Fibroblast of skin of right quadriceps (primary cell): ENCODE data around the gene ATP8B3.
A peak's percentile ranks its signal among the peaks of the same experiment; 100 is the strongest.

Experiments
- DNase-seq: peaks from one replicate; pipeline ENCODE4 v3.0.0-alpha.2; 2013

Gene ATP8B3

GRCh38 chr19:1754636-1755466 lies 57.2 kb downstream of the ATP8B3 start:
- DNase-seq, result no peak

DNA sequence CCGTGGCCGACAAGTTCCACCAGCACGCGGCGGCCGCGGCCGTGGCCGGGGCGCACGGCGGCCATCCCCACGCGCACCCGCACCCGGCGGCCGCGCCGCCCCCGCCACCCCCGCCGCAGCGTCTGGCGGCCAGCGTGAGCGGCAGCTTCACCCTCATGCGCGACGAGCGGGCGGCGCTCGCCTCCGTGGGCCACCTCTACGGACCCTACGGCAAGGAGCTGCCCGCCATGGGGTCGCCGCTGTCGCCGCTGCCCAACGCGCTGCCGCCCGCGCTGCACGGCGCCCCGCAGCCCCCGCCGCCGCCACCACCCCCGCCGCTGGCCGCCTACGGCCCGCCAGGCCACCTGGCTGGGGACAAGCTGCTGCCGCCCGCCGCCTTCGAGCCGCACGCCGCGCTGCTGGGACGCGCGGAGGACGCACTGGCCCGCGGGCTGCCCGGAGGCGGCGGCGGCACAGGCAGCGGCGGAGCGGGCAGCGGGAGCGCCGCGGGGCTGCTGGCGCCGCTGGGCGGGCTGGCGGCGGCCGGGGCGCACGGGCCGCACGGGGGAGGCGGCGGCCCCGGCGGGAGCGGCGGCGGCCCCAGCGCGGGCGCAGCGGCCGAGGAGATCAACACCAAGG lies 57.9 kb downstream of the ATP8B3 start:
- no peak for DNase-seq

DNA sequence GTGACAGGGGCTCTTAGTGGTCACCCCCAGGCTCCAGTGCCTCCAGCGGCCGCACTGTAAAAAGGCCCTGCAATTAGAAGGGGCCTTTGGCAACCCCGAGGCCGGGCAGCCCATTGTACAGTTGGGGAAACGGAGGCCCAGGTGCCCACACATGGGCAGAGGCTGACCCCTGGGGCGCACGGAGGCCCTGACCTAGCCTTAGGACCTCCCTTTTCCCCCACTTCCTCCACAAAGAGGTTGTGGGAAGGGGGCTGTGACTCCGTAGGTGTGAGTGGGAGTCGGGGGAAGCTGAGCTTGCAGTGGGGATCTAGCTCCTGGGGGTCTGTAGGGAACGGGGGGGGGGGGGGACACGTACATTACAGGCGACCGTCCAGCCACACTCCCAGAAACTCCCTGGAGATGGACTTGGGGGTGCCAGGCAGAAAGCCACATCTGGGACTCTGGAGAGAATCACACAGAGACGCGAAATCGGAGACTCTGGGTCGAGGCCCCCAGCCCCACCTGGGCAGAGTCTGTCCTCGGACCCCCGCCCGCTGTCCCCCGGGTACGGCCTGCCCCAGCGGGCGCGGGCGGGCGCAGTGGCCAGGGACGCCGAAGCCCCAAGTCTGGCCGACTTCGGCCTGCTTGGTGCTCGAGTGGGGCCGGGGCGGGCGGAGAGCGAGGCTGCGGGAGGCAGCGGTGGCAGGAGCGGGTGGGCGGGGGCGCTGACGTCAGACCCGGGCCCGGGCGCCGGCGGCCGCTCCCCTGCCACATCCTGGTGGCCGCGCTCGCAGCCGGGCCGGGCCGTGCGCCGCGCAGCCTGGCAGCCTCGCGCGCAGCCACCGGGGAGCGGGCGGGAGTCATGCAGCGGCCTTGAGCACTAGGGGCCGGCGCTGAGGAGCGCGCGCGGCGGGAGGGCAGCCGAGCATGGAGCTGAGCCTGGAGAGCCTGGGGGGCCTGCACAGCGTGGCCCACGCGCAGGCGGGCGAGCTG lies 59.0 kb downstream of the ATP8B3 start, which contains the start of gene ONECUT3:
TSS of gene ONECUT3 (plus strand) at position 750 of the 972 bp plus-strand sequence. CDS start at position 907, 157 bp downstream.
- DNase-seq, result no peak

GRCh38 chr19:1752009-1752756 lies 59.9 kb downstream of the ATP8B3 start:
- DNase-seq, result no peak

DNA sequence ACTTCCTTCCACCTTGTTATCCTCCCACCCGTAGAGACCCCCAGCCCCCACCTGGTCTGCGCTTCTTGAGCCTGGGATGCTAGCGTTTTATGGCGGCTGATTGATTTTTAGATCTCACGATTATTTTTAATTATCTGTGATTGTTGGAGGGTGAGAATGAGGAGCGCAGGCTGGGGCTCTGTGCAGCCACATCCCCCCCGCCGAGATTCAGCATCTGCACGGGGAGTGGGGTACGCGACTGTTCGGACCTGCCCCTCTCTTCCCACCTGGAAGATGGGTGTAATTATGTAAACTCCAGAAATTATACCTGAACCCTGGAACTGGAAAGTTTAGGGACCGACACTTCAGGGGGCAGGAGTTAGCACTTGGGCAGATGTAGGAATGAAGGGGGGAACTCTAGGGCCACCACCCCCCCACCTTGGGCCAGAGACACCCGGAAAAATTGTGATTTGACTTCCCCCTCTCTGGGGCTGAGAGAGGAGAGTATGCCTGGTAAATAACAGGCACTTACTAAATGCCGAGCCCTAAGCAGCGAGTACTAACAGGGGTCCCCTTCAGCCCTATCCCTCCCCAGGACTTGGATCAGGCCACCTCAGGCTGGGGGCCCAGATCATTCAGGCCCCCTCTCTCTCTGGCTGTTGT lies 60.6 kb downstream of the ATP8B3 start:
- no peak for DNase-seq

DNA sequence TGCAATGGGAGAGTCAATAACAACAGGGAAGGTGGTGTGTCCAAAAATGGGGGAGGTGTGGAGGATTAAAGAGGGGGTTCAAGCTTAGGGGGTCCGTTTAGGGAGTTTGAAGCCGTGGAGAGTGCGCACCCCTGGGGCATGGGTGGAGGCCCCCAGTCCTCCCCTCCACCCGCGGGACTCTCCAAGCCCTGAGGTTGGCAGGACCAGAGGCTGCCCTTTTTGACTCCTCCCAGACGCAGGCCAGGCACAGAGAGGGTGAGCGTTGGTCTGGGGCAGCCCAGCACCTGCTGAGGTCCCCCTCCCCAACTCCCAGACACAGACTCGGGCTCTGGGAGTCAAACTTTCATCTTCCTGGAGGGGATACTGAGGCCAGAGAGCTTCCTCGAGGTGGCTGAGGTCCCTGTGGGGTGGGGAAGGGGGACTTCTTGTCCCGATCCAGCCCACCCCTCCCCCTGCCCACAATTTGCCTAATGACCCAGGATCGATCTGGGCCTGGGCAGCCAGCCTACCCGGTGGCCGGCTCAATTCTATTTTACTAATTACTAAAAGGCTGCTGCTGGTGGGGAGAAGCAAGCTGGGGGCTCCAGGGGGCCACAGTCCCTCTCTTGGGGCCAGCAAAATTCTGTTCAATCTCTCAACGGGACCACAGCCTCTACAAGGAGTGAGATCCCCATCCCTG lies 61.6 kb downstream of the ATP8B3 start:
- no peak for DNase-seq

- DNase-seq, result no peak
These were observed 62.4 kb downstream of the ATP8B3 start for GRCh38 chr19:1749373-1750342.

GRCh38 chr19:1748873-1749341 lies 63.2 kb downstream of the ATP8B3 start:
- DNase-seq, result no peak

GRCh38 chr19:1748115-1748872 lies 63.8 kb downstream of the ATP8B3 start:
- no peak for DNase-seq

DNA sequence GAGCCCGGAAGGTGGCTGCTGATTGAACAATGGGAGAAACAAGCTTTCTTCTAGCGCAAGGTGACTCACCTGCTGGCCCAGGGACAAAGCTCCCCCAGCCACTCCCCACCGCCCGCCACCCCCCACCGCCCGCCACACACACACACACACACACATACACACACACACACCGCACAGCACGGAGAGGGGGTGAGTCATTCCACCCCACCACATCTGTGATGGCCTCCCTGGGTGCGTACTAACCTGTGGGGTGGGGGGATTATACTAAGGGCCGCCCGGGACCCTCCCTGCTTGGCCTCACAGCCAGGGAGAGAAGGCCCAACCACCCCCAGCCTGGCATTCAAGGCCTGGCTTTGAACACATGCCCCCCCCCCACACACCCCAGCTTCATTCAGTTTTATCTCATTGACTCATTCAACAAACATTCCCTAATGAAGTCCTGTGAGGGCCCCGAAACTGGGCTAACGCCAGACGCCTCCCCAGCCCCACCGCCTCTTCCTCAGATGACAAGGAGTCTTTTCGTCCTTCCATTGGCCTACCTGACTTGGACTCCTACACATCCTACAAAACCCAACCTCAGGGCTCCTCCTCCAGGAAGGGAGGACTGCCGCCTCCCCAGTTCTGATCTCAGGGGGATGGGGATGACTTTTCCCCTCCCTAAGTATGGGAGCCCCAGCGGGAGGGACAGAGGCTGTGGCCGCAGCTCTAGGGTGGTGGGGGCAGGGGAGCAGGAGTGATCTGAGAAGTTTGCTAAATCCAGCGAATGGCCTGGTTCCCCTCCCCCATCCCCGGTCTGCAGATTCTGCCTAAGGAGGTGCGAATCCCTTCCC lies 64.6 kb downstream of the ATP8B3 start:
- peak; percentile 91 for DNase-seq

- DNase-seq, result peak; percentile 37
These were observed 65.4 kb downstream of the ATP8B3 start for GRCh38 chr19:1746401-1747284.

GRCh38 chr19:1745589-1746031 lies 66.5 kb downstream of the ATP8B3 start:
- DNase-seq, result peak; percentile 21

GRCh38 chr19:1744822-1745563 lies 67.1 kb downstream of the ATP8B3 start:
- no peak for DNase-seq

GRCh38 chr19:1744133-1744665 lies 67.9 kb downstream of the ATP8B3 start:
- DNase-seq, result no peak

DNA sequence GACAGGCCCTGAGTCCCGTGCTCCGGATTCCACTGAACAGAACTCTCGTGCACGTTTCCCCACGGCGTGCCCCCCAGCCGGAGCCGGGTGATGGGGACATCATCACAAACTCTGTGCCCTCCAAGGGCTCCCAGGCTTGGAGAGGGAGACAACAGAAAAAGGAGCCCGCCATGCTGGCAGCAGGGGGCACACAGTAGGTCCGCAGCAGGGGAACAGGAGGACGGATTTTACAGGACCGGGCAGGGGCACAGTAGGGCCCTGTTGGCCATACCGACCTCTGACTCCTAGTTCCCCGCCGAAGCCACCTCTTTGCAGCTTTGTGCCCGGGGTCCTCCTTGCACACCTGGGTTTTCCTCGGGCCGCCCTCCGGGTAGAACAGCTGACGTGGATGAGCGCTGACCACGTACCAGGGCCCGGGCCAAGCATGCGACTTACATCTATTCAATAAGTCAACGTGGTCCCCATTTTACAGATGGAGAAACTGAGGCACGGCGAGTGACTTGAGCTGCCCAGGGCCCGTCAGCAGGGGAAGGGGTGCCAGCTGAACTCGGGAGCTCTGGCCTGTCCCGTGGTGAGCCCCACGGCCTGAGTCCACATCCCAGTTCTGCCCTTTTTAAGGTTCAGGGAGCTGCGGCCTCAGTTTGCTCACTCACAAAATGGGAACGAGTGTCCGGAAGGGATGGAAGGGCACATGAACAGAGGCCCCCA lies 68.9 kb downstream of the ATP8B3 start:
- DNase-seq, result no peak
